DMS 273 (cell line): Measurements from ENCODE around the gene ZNF625.
A peak's percentile ranks its signal among the peaks of the same experiment; 100 is the strongest.
"Not testable (repeated sequence)": the region's sequence is repeated elsewhere in the genome, so short reads cannot be mapped to it uniquely, and the experiment has no call there.

Source experiments
- DNase-seq: peaks from one replicate; lab custom pipeline; 2025; ENCODE audit not compliant: unreplicated experiment; lab: John Stamatoyannopoulos, UW

Gene ZNF625

DNA sequence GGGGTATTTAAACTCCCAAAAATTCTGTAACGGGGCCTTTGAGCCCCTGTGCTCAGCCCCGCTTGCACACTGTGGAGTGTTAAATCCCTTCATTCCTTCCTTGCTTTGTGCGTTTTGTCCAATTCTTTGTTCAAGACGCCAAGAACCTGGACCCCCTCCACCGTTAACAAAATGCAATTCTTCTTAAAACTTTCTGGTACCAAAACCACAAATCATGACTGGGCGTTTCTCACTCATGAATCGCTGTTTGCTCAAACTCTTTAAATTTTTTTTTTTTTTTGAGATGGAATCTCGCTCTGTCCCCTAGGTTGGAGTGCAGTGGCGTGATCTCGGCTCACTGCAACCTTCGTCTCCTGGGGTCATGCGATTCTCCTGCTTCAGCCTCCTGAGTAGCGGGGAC, 17.3 kb downstream of the ZNF625 start:
- no peak for DNase-seq

DNA sequence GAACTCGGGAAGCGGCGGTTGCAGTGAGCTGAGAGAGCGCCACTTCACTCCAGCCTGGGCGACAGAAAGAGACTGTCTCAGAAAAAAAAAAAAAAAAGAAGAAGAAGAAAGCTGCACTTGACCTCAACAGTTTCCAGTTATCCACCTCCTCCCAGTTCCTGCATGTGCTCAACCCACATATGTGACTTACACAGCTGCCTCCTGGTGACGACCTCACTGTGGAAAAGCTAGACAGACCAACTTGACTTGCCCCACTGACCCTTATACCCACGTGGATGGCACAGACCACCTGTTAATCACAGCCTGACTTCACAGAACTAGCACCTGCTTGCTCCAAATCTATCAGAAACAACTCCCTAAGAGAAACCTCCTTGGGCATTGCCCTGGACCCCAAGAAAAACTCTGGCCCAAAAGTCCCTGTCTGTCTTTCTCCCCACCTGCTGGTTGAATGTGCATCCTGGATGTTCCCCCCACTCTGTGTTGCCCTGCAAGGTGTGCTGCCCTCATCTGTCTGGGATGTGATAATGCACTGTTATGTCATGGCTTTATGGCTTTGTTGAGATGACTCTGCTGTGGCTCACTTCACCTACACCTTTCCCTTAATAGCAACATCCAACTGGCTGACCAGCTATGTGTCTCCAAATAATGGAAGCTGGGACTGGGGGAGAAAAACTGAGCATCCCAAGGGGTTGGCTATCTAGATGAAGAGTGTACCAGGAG, 19.2 kb downstream of the ZNF625 start:
- DNase-seq, result peak; percentile 21

DNA sequence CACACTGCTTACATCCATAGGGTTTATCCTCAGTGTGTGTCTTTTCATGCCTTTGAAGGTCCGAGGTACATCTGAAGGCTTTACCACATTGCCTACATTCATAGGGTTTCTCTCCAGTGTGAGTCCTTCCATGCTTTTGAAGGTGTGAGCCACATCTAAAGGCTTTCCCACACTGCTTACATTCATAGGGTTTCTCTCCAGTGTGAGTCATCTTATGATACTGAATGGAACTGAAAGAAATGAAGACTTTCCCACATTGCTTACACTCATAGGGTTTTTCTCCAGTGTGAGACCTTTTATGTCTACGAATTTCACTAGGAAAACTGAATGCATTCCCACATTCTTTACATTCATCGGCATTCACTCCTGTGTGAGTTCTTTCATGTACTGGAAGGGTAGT, 23.5 kb downstream of the ZNF625 start:
- no peak for DNase-seq

DNA sequence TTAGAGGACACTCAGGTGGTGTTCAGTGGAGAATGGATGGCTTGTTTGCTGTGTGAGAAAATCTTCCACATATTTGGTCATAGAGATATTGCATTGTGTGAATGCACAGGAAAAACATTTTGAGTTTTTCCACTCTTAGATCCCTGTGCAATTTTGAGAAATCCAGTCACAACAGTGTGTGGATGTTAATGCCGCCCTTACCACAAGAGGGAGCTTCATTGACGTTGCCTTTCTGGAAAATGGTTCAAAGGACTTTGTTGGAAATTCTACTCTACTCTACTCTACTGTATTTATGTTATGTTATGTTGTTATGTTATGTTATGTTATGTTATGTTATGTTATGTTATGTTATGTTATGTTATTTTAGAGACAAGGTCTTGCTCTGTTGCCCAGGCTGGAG, 29.8 kb downstream of the ZNF625 start:
- peak; percentile 40 for DNase-seq

DNA sequence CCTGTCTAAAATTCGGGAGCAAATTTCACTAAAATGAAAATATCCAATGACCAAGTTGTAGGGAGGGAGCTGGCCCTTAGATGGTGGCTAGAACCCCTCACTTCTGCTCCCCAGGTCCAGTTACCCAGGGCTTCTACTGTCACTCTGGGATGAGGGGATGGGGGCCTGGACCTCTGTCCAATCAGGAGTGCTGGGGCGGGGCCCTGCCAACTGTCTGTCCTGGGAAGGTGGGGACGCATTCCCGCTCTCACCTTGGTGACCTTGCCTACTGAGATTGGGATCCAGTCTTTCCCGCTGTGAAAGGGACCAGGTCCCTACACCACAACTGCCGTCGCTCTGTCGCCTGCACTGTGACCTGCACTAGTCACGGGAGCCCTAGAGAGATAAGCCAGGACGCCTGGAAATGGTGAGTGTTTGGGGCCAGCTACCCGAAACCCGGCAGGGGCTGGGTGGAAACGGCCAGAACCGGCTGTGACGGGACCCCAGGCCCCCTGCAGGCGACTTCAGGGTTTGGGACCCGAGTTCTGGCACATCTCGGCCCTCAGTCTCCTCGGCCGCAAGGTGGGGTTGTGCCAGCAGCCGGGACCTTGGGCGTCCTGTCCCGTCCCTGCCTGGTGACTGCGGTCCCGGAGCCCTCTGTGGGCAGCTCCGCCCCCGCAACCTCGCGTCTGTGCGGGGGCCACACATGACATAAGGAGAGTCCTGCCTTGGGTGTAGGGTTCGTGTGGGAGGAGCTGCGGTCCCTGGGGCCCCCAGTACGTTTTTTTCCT, 39.1 kb downstream of the ZNF625 start:
- no peak for DNase-seq

DNA sequence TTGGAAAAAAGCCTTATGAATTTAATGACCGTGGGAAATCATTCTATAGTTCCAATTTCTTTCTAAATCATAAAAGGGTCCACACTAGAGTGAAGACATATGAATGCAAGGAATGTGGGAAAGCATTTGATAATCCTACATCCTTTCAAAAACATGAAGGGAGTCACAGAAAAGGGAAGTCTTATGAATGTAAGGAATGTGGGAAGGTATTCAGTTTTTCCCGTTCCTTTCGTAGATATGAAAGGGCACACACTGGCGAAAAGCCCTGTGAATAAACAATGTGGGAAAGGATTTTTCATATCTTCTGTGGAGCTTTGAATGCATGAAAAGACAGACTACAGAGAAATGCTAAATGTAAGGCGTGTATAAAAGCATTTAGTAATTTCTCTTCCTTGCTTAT, 43.4 kb downstream of the ZNF625 start:
- DNase-seq, result no peak

DNA sequence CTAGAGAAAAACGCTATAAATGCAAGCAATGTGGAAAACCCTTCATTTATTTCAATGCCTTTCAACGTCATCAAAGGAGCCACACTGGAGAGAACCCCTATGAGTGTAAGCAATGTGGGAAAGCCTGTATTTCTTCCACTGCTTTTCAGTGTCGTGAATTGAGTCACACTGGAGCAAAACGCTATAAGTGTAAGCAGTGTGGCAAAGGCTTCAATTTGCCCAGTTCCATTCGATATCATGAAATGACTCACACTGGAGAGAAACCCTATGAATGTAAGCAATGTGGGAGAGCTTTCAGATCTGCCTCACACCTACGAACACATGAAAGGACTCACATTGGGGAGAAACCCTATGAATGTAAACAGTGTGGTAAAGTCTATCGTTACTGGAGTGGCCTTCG, 43.8 kb downstream of the ZNF625 start:
- no peak for DNase-seq

DNA sequence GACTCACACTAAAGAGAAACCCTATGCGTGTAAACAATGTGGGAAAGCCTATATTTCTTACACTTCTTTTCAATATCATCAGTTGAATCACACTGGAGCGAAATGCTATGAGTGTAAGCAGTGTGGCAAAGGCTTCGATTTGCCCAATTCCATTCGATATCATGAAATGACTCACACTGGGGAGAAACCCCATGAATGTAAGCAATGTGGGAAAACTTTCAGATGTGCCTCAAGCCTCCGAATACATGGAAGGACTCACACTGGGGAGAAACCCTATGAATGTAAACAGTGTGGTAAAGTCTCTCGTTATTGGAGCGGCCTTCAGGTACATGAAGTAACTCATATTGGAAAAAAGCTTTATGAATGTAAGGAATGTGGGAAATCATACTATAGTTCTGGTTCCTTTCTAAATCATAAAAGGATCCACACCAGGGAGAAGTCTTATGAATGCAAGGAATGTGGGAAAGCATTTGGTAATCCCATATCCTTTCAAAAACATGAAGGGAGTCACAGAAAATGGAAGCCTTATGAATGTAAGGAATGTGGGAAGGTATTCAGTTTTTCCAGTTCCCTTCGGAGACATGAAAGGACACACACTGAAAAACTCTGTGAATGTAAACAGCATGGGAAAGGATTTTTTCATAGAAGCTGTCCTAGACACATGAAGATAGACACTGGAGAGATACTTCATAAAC, 44.4 kb downstream of the ZNF625 start:
- no peak for DNase-seq

DNA sequence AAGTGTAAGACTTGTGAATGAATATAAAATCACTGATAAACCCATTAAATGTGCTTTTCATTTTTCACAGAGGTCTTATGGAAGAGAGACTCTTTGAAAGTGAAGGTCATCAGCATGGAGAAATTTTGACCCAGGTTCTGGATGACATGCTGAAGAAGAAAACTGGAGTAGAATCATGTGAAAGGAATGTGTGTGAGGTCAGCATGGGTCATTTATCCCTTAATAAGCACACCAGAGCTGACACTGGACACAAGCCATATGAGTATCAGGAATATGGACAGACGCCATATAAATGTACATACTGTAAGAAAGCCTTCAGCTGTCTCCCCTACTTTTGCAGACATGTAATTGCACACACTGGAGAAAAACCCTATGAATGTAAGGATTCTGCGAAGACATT, 45.4 kb downstream of the ZNF625 start:
- no peak for DNase-seq

DNA sequence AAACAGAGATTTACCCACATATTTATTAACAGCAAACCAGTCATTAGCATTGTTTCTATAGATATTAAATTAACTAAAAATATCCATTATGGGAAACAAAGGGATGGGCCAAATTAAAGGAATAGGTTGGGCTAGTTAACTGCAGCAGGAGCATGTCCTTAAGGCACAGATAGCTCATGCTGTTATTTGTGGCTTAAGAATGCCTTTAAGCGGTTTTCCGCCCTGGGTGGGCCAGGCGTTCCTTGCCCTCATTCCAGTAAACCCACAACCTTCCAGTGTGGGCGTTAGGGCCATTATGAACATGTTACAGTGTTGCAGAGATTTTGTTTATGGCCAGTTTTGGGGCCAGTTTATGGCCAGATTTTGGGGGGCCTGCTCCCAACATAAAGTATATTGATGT, 52.6 kb downstream of the ZNF625 start:
- DNase-seq, result not testable (repeated sequence)

DNA sequence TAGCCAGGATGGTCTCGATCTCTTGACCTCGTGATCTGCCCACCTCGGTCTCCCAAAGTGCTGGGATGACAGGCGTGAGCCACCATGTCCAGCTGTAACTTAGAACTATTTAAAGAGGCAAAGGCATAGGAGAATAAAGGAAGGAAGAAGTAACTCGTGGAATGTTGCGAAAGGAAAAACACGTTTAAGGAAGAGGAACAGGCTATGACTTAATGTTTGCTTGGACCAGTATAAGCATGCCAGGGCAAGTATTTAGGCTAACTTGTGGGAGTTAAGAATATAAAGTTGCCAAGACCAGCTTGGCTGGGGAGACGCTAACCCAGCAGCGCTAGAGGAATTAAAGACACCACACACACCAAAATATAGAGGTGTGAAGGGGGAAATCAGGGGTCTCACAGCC, 58.5 kb downstream of the ZNF625 start:
- no peak for DNase-seq

DNA sequence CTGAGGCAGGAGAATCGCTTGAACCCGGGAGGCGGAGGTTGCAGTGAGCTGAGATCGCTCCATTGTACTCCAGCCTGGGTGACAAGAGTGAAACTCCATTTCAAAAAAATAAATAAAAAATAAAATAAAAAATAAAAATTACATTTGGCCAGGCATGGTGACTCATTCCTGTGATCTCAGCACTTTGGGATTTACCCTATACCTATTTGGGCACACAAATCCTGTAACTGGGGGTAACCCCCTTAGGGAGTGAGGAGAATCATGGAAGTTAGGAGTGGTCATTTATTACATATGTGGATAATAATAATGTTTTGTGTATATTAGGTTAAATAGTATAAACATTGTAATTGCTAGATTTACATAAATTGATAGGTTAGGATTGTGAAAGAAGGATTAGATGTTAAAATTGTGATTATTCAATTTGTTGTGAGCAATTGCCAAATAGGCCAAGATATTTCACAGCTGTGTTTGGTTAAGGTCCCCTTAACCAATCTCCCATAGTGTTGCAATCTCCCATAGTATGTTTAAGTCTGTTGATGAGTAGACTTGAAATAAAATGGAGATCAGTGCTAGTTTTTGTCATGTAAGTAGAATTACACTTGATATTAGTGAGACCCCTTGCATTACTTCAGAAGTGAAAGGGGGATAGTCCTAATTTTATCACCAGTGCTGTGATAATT, 61.3 kb downstream of the ZNF625 start:
- no peak for DNase-seq
